CD1c-positive myeloid dendritic cell (primary cell): ENCODE data around the gene TRMT44.

ENCODE experiments used
- DNase-seq: peaks from one replicate; pipeline ENCODE4 v3.0.0-alpha.2; 2016; ENCODE audit errors: extremely low spot score

Gene TRMT44

DNA sequence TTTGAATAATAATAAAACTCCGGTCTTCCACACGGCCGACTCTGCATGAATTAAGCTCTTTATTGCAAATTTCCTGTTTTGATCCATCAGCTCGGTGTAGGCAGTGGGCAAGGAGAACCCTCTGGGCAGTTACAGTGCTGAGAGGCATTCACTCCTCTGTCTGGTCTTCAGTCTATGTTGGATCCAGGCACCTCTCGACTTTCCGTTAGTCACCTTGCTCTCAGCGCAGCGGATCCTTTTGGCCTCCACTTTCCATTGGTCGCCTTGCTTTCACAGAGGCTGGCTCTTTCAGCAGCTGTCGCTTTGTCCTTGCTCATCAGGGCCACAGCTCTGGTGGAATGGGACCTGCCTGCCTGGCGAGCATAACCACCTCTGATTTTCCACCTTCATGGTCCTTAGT lies 52.9 kb downstream of the TRMT44 start:
- DNase-seq: no peak

DNA sequence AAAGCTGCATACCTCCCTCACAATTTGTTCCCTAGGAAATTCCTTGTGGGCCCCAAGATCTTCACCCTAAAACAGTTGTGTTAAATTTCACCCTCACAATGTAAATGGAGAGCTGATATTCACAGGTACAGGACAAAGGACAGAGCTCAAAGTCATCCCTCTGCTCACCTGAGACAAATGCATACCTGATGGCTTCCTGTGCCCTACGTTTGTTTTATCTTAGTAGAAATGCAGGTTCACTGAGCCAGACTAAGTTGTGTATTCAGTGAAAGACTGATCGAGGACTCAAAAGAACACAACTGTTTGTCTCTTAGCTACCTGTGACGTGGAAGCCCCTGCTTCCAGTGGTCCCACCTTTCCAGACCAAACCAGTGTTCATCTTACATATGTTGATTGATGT lies 53.6 kb downstream of the TRMT44 start:
- DNase-seq: no peak

DNA sequence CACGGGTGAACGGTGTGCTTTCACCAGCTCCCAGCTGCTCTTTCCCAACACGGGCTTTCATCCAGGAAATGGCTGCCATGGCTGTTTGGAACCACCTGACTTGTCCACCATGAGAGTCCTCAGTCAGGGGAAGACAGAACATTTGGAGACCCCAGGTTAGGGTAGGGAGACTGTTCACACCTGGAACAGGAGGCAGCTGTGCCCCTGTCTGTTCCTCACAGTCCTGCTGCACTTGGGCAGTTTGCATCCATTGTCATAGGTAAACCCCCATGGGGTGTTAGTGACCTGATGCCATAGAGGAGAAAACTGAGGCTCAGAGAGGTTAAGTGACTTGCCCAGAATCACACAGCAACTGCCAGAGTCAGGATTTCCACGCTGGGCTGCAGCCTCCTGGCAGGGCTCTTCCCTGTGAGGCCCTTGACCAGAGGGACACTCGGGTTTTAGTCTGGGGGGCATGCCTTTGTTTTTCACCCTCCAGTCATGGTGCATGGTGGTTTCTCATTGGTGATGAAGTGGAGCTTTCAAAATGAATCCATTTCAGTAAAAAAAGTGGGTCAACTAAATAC lies 54.5 kb downstream of the TRMT44 start:
- no peak for DNase-seq

DNA sequence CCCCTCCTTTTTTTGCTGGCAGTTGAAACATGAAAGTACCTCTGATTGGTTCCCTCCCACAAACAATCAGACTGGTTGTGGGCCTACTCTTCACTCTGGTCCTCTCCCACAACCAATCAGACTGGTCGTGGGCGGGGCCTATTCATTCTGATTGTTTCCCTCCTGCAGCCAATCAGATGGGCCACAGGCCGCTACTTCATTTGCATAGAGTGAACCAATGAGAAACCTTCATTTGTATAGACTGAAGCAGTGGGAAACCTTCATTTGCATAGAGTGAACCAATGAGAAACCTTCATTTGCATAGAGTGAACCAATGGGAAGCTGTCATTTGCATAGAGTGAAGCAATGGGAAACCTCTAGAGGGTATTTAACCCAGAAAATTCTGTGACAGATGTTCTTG lies 55.2 kb downstream of the TRMT44 start:
- DNase-seq: no peak

DNA sequence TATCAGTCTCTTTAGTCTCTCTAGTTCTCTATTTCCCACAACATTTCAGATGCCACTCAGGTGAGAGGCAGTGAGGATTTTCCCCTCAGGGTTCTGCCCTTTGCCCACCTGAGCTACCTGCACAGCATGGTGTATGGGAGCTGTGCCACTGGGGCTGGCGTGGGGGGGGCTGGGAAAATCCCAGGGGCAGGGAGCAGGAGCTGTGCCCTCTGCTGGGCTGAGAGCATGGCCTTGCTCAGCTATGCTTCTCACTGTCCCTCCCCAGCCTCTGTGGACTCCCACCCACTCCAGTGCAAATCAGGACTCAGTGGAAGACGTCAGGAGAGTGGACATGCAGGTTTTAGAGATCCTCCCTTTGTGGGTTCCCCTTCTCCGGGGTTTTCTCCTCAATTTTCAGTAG lies 57.2 kb downstream of the TRMT44 start:
- DNase-seq: no peak

DNA sequence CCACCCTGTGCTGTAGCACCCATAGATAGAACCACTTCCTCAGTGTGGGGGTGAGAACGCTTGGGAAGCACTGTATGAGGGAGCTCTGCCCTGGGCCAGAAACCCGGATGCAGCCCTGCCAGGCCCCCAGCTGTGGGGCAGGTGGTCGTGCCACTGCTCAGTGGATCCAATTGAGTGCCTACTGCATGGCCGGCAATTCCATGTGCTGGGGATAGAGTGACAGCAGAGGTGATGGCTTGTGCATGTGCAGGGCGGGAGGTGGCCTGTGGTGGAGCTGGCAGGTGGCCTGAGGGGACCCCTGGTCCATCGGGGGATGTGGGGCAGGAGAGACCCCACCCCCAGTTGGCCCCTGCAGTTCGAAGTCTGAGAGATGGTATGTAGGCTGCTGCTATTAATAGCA lies 60.4 kb downstream of the TRMT44 start:
- DNase-seq: no peak

DNA sequence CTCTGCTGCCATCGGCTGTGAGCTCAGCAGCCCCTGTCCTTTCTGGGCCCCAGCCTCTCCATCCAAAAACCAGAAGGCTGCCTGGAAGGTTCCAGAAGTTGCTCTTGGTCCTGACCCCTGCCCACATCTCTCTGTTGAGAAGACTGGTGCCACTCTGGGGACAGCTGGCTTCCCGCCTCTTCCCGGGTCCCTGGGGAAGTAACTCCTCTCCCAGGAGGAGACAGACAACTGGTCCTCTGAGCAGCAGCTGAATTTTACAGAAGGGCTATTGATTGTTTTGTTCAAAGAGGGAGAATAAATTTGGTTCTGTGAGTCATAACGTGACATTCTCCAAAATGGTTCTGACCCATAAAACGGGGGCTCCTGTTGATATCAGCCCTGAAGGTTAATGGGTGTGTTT lies 61.2 kb downstream of the TRMT44 start:
- no peak for DNase-seq

DNA sequence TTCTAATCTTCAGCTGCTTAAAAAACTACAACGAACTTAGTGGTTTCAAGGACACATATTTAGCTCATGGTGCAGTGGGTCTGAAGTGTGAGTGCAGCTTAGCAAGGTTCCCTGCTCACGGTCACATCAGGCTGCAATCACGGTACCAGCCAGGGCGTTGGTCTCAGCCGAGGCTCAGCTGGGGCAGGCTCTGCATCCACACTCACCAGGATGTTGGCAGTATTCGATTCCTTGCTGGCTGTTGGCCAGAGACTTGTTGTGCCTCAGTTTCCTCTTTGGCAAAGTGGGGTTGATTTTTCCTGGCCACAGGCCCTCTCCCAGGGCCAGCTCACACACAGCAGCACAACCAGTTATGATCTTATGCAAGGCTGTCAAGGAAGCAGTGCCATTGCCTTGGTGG lies 61.8 kb downstream of the TRMT44 start:
- no peak for DNase-seq

DNA sequence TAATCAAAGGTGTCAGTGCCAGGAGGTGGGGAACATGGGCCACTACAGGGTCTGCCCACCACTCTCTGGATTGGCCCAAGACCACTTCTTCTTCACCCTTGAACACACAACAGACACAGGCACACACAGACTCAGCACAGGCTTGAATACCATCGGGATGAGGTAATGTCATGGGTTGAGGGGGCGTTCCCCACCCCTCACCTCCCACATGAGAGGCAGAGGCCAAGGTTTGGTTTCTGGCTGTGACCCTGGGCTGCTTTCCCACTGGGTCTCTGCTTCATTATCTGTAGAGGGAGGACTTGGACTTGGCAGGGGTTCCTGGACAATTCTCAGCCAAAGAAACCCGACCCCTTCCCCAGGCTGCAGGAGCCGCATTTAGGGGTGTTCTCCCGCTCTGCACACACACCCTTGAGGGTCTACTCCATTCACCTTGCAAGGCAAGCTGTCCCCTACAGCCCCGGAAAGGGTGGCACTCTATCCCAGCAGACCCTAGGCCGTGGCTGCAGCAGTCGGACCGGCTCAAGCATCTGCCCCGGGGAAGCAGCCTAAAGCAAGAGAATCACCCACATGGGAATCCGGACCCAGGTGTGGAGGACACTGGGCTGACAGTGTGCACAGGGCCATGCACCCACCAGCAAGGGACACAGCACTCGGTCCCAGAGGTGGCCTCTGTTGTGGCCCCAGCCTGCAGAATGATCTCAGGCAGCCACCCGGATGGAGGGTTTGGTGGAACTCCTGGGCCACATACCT lies 62.4 kb downstream of the TRMT44 start:
- no peak for DNase-seq

DNA sequence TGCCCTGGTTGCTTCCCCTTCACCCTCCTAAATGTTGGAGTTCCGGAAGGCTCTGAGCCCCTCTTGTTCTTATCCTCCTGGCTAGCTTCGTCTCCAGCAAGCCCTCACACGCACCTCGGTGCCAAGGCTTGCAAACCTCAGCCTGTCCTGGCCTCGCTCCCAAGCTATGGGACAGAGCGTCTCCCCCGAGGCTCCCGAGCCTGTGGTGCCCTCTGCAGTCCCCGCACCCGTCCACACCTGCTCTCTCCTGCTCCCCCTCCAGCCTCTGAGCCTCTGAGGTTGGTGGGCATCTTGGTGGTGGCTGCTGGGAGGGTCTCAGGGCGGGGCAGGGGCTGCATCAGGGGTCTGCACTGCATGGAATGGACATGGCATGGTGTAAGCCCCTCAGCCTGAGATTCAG lies 63.2 kb downstream of the TRMT44 start:
- DNase-seq: no peak

DNA sequence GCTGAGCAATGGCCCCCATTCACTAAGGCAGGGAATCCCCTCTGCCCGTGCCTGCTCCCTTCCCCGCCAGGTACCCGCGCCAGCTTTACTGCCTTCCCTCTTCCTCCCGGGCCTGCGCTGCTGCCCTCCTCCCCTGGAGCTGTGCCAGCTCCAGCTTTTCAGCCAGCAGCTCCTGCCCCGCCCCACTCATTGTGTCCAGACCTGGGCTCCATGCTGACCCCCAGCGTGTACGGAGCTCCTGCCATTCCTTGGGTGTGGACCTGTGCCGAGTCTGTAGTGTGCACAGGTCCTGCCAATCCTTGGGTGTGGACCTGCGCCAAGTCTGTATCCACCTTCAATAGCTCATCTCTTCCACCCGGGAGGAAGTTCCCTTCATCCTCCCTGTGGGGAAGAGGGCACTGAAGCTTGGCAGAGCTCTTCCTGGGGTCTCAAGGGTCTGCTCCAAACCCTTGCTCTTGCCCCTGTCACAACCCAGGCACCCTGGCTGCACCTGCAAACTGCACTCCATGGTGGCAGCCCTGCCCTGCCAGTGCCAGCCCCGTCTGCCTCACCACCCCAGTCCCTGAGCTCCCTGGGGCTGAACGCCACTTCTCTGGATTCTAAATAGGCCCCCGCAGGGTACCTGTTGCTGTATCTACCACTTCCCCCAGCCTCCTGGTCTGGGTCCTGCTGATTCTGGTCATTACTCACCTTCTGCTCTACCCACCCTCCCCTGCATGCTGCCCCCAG lies 63.9 kb downstream of the TRMT44 start:
- DNase-seq: no peak

DNA sequence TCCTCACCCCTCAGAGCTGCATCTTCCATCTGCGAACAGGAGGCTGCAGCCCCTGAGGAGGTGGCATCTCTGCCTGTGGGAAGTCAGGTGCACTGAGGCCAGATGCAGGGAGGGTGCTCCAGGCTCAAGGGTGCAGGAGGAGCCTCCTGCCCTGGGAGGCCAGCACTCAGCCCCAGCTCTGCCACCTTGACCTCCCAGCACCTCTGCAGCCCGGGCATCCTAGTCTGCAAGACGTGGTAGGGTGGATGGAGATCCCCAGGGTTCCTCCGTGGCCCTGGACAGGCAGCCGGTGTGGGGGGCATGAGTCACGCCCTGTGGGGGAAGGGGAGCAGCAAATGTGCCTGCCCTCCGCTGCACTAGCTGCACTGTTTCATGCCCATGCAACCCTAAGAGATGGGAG lies 64.7 kb downstream of the TRMT44 start:
- no peak for DNase-seq

DNA sequence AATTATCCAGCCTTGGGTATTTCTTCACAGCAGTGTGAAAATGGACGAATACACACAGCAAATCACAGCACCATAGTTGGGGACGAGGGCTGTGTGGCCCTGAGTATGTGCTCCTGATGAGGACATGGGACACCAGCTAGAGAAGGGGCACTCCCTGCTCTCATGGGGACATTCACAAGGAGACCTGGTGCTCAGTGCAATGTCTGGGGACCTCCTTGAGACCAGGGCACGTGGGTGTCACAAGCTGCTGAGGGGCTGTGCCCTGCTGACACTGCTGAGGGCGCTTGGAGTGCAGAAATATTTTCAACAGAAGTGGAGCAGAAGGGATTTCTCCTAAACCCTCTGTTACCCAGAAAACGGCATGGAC lies 65.4 kb downstream of the TRMT44 start:
- DNase-seq: no peak

DNA sequence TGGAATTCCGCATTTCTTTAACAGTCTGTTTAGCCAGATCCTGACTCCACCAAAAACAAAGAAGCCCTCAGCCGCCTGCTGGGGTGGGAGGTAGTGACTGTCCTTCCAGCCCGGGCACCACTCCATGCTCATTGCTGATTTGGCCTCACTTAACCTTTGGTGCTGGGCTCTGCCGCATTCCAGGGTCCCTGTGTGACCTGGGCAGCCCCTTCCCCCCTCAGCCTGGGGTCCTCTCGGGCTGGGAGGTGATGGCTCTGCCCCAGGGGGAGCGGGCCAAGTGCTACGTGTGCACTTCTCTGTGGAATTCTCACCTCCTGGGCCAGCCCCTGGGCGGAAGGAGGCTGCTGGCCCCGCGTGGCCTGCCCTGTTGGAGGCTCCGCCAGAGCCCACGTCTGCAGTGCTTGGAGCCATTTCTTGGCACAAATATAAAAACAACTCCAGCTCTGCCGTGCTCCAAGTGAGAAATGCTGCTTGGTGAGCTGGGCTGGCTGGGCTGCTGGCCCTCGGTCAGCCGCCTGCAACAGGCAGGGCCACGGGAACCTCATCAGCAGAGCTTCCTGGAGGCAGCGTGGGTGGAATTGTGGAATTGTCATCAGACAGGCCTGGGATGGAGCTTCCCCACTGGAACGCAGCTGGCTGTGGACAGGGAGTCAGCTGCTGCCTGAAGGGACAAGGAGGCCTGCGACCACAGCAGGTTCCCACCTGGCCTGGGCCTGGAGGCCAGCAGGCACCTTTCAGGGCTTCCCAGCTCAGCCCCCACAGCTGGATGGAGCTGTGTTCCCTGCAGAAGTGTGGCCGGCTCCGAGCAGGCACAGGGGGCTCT lies 66.0 kb downstream of the TRMT44 start:
- no peak for DNase-seq

DNA sequence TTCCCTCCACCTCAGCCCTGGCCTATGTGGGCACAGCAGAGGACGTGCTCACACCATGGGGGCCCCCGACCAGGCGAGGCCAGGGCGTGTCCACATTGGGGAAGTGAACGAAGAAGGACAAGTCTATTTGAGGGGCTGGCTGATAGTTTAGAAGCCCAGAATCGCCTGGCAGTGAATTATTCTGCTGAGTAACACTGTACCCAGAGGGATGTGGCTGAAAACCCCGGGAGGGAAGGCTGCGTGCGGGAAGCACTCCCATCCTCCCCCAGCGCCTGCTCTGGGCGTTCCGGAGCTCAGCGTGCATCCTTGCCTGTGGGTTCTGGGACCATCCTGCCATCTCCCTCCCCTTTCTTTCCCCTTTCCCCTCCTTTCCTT lies 66.6 kb downstream of the TRMT44 start:
- DNase-seq: no peak

DNA sequence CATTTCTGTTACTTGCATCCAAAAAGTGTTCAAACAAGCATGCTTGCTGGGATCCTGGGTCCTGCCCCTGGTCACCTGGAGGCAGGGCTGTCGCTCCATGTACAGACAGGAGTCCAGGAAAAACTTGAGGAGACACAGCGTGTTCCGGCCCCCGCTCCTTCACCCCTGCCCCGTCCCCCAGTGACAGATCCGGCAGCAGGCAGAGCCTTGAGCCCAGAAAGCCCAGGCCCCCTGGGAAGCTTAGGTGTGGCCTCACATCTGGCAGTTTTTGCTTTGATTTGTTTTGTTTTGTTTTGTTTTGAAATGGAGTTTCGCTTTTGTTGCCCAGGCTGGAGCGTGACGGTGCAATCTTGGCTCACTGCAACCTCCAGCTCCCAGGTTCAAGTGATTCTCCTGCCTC lies 67.0 kb downstream of the TRMT44 start:
- DNase-seq: no peak

DNA sequence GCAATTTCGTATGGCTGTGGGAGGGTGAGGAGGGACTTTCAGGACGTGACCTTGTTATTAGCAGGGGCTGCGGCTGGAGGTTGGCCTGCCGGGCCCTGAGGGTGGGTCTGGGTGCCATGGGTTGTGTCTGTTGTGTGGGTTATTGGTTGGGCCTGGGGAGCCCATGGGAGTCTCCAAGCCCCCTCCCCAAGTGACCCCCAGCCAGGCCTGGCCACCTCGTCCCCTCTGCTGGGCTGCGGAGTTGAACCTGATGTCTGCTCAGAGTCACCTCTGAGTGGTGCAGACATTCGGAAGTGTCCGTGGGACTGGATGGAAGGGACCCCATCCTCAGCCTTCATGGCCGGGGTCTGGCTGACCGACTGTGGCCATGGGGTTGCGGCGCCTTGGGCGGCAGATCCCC lies 67.7 kb downstream of the TRMT44 start:
- no peak for DNase-seq

DNA sequence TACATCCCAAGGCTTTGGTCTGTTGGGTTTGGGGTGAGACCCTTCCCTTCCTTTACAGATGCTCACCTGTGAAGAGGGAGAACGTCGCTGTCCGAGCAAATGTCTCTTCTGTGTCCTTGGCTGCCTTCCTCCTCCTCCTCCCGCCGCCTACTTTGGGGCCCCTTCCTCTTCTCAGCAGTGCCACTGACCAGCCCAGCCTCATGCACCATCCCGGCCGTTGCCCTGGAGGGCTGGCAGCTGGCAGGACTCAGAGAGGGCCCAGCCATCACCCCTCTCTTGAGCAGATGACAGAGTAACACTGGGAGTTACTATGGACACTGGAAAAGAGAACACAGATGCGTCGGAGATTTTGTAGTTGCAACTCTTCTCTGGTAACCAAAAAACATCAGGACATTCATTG lies 68.2 kb downstream of the TRMT44 start:
- DNase-seq: no peak

DNA sequence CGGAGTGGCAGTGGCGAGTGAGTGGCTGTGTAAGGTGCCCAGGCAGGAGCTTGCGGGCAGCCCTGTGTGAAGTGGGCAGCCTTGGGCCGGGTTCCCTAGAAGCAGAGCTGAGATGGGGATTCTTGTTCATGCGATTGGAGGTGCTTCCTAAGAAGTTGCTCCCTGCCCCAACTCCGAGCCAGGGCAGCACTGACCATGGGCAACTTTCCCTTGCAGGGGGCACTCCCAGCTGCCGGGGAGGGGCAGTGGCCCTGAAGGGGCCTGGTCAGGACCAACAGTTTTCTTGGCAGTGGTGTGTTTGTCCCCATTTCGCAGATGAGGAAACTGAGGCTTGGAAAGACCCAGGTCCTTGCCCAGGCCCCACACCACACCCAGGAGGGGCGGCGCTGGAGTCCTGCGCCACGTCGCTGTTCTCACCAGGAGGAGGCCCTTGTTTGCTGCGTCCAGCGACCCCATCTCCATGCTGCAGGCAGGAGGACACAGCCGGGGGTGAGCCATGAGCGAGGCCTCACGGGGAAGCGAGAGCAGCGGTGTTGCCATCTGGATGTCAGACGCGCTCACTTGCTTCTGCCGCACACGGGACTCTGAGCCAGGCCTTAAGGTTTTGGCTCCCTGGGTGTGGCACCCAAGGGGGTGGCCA lies 68.9 kb downstream of the TRMT44 start:
- DNase-seq: no peak

DNA sequence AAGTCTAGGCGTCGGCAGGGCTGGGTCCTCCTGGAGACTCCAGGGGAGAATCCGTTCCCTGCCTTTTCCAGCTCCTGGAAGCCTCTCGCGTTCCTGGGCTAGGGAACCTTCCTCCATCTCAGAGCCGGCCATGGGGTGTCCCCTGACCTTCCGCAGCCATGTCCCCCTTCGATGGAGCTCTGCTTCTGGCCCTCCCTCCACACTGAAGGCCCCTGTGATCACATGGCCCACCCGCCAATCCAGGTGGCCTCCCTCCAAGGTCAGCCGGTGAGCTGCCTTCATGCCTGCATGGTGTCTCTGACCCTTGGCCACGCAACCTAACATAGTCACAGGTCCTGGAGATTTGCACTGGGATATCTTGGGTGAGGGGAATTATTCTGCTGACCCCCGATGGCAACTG lies 69.6 kb downstream of the TRMT44 start:
- no peak for DNase-seq

DNA sequence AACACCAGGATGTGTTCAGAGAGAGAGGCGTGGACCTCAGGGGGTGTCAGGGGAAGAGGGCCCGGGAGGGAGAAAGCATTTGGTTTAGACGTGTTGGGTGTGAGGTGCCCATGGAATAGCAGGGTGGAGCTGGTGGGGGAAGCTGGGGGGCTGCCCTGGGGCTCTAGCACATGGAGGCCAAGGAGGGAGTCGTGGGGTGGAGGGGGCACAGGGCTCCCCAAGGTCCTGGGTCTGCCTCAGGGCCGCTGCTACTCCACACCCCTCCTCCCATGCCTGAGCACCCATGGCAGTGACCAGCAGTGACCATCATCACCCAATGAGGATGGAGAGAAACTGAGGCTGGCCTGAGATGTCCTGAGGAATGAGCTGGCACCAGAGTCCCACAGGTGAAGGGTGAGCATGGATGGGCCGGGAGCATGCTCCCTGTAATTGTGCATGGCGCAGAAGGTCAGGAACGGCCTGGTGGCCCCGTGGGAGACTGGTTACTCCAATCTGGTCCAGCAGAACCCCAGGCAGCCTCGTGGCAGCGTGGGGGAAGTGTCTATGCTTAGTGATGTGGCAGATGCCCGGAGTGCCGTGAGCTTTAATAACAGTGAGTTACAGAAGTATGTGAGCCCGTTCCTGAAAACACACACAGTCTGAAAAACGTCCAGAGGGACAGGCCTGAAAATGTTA lies 70.2 kb downstream of the TRMT44 start:
- no peak for DNase-seq

DNA sequence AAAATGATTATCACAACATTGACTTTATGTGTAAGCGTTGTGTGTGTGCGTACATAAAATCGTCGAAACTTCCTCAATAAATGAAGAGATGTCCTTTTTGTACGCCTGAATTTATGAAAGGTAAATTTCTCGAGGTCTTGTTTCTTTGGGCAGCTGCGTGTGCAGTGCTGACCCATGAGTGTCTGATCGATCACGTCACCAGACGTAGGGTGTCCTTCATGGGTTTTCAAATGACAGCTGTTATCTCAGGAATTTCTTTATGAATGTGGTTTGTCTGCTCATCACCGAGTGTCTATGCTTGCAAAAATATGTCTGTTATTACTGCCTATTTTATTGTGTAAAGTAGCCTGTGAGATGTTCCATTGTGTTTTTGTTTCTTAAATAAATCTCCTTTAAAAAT lies 71.9 kb downstream of the TRMT44 start:
- no peak for DNase-seq
